COLO829 (cell line): ENCODE measurements around the gene ADAD1.
"Not testable (repeated sequence)": the region's sequence is repeated elsewhere in the genome, so short reads cannot be mapped to it uniquely, and the experiment has no call there.

Source experiments
- DNase-seq: peaks from one replicate; pipeline ENCODE4 v3.0.0; 2012; ENCODE audit warnings: low spot score

Gene ADAD1

GRCh38 chr4:122378711-122379110, at the start of gene ADAD1:
ADAD1 (plus strand) TSS chr4:122379011; CDS start chr4:122380070, 1,059 bp downstream.
- DNase-seq: no peak

- DNase-seq: no peak
Measured at GRCh38 chr4:122329876-122330565, 48.8 kb upstream of the ADAD1 start.

- no peak for DNase-seq
Measured at GRCh38 chr4:122331195-122331594, 47.6 kb upstream of the ADAD1 start.

- DNase-seq: no peak
Measured at GRCh38 chr4:122334828-122335227, 44.0 kb upstream of the ADAD1 start.

GRCh38 chr4:122341886-122342285, 36.9 kb upstream of the ADAD1 start:
- no peak for DNase-seq

GRCh38 chr4:122346036-122346435, 32.8 kb upstream of the ADAD1 start:
- DNase-seq: peak; percentile 4

- no peak for DNase-seq
Measured at GRCh38 chr4:122346503-122346902, 32.3 kb upstream of the ADAD1 start.

GRCh38 chr4:122356317-122356808, 22.4 kb upstream of the ADAD1 start:
- no peak for DNase-seq

- no peak for DNase-seq
Measured at GRCh38 chr4:122360754-122361153, 18.1 kb upstream of the ADAD1 start.

GRCh38 chr4:122364700-122365404, 14.0 kb upstream of the ADAD1 start:
- no peak for DNase-seq

GRCh38 chr4:122368786-122369185, 10.0 kb upstream of the ADAD1 start:
- not testable (repeated sequence) for DNase-seq

- DNase-seq: no peak
Measured at GRCh38 chr4:122377352-122377751, 1.5 kb upstream of the ADAD1 start.

- no peak for DNase-seq
Measured at GRCh38 chr4:122379239-122379638, 428 bp downstream of the ADAD1 start.

- no peak for DNase-seq
Measured at GRCh38 chr4:122383341-122383740, 4.5 kb downstream of the ADAD1 start.

GRCh38 chr4:122384245-122384644, 5.4 kb downstream of the ADAD1 start:
- no peak for DNase-seq

- DNase-seq: no peak
Measured at GRCh38 chr4:122393276-122393675, 14.5 kb downstream of the ADAD1 start.

GRCh38 chr4:122403861-122404260, 25.1 kb downstream of the ADAD1 start:
- DNase-seq: no peak

GRCh38 chr4:122412547-122412946, 33.7 kb downstream of the ADAD1 start:
- no peak for DNase-seq

GRCh38 chr4:122423246-122423645, 44.4 kb downstream of the ADAD1 start:
- DNase-seq: no peak

- DNase-seq: no peak
Measured at GRCh38 chr4:122431351-122431750, 52.5 kb downstream of the ADAD1 start.

- DNase-seq: no peak
Measured at GRCh38 chr4:122434285-122434684, 55.5 kb downstream of the ADAD1 start.

GRCh38 chr4:122450847-122451246, 72.0 kb downstream of the ADAD1 start:
- DNase-seq: peak; percentile 30

- DNase-seq: no peak
Measured at GRCh38 chr4:122453384-122453995, 74.7 kb downstream of the ADAD1 start.
